ENCODE results near the gene ITGB5.
"Not testable (repeated sequence)": the region's sequence is repeated elsewhere in the genome, so short reads cannot be mapped to it uniquely, and the experiment has no call there.

Gene ITGB5

DNA sequence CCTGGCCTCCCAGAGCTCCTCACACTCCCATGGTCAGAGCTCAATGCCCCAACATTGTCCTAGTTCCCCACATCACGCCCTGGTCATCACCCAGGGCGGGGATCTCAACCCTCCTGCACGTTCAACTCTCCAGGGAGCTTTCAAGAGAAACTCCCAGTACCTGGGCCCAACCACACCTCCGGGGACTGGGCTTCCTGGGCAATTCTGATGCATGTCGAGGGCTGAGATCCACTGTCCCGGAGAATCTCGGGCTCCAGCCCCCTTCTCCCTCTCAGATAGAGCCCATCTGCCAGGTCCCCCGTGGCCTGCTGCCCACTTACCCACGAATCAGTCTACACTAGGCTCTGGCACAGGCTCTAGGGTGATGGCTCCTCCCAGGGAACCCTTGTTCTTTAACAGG lies 117.7 kb downstream of the ITGB5 start:
- no peak for DNase-seq

DNA sequence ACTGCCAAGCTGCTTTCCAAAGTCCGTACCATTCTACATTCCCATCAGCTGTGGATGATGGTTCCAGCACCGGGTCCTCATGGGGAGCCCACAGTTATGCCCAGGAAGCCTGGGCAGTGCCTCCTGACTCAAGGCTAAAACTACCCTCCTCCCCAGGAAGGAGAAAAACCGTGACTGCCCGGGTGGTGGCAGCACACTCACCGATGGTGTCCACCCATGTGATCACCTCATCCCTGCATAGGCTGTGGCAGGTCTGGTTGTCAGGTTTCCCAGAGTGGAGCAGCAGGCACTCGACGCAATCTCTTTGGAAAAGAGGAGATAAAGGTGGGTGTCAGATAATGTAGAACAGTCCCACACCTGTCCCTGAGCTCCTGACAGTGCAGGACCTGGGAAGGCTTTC lies 118.4 kb downstream of the ITGB5 start:
- no peak for DNase-seq

DNA sequence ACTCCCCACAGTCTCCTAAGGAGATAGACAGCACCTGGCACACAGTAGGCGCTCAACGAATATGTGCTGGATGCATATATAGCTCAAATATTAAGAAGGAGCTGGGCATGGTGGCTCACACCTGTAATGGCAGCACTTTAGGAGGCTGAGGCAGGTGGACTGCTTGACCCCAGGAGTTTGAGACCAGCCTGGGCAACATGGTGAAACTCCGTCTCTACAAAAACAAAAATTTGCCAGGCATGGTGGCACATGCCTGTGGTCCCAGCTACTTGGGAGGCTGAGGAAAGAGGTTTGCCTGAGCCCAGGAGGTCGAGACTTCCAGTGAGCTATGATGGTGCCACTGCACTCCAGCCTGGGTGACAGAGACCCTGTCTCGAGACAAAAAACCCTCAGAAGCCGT lies 119.5 kb downstream of the ITGB5 start:
- DNase-seq = no peak

DNA sequence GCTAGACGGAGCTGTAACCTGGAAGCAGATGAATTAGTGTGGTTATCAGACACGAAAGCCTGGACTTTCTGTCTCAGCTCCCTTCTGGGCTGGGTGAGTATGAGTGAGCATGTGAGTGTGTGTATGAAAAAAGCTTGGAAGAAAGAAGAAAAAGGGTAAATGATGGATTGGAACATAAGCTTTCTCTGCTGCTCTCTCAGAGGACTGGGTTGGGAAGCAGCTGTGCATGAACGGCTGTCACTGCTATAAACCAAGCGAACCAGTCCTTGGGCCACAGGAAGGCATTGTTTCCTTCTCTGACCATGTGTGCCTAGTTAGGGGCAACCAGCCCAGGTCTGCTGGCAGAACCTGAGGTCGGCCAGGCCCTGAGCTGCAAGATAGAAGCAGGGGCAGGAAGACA lies 119.9 kb downstream of the ITGB5 start:
- no peak for DNase-seq

DNA sequence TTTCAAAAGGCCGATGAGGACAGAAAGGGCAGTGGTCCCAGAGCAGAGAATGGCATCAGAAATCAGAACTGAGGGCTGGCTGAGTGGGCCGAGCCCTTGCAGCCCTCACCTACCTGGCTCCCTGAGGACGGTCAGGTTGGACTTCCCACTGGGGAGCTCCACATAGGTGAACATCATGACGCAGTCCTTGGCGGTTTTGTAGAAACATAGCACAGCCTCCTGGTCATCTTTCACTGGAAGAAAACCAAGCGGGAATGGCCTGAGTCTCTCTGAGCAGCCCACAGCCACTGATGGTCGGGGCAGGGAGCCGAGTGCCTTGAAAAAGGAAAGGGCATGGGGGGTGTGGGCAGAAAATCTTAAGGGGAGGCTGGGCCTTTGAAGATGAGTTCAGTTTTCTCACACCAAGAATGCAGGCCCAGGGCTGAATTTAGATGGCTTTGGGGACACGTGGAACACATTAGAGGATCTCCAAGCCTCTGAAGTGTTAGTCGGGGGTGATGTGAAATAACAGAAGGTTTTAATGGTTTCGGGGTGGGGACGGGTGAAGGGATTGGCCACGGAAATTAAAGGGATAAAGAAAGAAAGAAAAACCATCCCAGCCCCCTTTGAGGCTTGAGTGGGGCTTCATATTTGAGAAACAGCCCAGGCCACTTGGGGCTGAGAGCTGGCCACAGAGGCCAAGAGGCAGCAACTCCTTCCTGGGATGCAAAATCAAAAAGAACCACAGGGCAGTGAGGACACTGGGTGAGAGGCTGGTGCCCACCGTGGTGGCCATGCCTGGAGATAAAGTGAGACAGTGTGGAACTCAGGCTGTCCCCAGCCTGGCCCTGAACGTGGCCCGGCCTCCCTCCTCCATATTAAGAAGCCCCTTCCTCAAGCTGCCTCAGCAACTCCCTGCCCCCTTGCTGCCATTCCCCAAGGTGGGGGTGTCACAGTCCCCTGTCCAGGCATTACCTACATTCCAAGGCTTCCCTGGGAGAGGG lies 120.8 kb downstream of the ITGB5 start:
- DNase-seq = no peak

DNA sequence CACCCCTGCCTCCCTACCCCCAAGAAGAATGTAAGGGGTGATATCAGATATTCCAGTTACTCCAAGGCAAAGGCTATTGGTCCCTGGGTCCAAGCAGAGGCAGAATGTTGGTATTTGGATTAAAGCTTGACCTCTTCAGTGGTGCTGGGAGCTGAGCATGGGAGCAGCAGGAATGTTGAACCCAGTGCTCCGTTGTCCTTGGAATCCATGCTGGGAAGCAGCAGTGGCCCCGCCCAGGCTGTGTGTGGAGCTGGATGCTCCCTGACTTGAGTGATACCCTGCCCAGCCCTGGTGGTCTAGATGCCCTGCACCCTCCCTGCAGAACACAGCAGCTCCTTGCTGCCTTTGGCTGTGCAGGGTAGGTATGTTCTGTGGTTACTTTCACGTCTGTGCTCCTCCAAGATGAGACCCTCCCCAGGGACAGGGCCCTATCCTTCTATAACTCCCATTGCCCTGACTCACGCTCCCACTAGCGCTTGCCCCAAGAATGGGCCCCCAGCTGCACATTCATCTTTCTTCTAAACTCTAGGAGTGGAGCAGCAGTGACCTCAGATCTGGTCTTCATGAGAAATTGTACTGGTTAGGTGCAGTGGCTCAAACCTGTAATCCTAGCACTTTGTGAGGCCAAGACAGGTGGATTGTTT lies 121.8 kb downstream of the ITGB5 start:
- DNase-seq = no peak

DNA sequence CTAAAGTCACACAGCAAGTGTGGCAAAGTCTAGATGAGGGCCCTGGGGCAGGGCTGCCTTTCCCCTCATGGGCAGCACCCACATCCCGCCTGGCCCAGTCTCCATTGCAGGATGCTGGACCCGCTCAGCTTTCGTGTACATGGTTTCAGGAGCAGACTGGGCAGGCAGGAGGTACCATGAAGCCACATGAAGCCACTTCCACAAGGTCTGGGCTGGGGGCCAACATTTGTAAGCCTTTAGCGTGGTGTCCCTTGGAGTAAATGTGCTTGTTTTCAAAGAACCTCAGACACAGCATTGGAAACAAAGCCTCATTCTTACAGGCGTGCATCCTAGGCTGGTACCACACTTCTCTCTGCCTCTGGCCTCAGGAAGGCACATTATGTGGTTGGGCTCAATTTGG lies 122.4 kb downstream of the ITGB5 start:
- DNase-seq = no peak

DNA sequence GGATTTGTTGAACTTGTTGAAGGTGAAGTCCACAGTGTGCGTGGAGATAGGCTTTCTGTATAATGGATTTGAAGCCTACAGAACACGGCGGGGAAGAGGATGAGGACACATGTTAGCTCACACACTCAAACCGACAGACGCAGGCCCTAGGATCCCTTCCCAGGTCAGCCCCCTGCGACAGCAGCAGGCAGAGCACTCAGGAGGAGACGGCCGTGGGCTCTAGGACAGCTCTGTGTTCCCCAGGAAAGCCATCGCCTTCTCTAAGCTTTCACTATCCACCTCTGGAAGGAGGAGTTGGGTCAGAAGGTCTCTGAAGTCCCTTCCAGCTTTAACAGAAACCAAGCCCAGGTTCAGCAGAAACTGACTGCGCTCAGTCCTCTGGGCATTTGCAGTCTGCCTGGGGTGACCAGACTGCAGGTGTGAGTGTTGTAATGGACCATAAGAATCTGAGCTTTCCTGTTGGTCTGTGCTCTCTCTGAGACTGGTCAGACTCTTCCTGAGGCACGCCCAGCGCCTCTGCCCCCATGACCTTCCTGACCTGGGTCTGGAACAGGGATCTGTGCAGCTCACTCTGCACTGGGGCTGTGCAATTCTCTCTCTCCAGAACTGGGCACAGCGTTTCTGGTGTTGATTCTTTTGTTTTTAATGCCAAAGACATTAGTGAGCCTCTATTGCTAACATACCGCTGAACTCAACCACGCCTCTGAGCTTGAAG lies 123.4 kb downstream of the ITGB5 start:
- no peak for DNase-seq

DNA sequence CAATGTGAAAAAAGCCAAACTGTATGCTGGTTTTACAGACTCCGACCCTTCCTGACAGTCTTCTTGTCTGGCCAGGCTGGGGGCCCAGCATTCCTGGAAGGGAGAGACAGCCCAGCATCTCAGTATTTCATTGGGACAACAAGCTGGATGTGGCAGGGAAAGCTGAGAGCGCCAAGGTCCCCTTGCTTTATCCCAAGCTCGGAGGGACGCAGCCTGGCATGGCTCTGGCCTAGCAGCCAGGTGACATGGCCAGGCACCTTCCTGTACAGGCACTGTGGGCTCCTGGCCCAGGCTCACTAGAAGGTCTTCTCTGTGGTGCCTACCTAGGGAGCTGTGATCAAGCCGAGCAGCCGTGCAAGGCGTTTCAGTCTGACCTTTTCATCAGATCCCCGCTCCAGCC lies 124.0 kb downstream of the ITGB5 start:
- DNase-seq = no peak

DNA sequence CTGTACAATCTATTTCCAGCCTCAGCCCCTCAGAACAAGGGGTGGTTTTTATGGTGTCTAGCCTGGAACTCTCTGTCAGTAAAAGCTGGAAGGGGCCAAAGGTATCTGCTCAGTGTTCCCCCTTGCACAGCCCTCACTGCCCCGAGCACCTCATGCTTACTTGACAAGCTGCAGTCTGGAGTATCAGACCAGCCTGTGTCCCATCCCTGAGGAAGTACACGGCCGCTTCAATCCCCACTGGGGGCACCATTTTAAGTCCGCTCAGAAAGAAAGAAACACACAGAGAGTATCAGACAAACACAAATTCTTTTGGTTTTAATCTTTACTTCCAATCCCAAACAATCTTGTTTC lies 124.5 kb downstream of the ITGB5 start:
- no peak for DNase-seq

DNA sequence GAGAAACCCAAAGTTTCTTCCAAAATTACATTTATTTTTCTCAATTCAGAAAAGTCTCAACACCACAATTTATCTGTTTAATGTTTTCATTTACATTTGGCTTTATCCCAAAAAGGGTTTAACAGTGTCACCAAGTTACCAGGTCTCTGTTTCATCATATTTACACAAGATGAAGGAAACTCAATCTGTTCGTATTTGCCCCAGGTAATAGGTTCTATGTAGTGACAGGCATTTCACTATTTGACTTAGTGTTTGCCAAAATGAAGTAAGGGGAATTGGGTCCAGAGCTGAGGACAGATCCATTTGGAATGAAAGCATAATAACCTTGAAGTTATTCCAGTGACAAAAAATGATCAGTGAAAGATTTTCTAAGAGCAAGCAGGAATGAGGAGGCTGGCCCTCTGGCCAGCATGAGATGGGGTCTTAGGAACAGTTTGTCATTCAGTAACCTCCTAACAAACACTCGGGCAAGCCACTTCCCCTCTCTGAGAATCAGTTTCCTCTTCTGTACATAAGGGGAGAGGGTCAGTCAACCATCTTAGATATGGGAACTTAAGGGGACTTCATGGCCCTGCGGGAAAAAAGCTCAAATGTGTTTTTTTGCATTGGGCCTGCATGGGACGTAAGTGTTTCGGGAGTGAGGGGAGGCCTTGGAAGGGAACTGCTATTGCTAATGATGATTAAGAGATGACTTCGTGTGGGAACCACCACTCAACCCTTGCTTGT lies 125.1 kb downstream of the ITGB5 start:
- no peak for DNase-seq

DNA sequence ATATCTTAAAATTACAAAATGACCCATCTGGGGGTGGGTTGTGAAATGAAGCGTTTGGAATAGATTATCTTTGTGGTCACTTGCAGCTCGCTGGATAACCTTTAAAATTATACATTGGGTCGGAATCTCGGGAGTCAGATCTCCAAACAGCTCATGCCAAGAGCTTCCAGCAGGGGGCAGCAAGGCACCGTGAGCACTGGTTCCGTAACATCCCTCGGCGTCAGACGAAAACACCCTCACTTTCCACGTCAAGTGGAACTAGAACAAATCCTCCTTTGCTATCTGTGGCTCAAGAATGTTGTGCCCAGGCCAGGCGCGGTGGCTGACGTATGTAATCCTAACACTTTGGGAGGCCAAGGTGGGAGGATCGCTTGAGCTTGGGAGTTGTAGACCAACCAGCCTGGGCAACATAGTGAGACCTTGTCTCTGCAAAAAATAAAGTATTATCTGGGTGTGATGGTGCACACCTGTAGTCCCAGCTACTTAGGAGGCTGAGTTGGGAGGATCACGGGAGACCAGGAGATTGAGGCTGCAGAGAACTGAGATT lies 125.8 kb downstream of the ITGB5 start:
- peak; percentile 46 to 79 (median 67) for DNase-seq

DNA sequence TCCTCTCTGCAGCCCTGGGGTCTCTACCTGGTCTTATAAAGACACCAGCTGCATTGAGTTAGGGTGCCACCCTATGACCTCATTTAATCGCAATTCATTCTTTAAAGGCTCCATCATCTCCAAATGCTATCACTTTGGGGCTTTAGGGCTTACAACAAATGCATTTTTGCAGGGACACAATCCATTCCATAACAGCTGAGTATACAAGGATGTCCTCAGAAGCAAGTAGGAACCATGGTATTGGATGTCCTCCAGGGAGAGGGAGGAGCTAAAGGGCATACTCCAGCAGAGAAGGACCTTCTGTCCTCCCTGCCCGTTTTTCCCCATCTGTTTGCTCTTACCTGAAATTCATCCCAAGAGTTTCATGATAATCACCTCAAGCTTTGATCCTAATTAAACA lies 126.6 kb downstream of the ITGB5 start:
- DNase-seq = no peak

DNA sequence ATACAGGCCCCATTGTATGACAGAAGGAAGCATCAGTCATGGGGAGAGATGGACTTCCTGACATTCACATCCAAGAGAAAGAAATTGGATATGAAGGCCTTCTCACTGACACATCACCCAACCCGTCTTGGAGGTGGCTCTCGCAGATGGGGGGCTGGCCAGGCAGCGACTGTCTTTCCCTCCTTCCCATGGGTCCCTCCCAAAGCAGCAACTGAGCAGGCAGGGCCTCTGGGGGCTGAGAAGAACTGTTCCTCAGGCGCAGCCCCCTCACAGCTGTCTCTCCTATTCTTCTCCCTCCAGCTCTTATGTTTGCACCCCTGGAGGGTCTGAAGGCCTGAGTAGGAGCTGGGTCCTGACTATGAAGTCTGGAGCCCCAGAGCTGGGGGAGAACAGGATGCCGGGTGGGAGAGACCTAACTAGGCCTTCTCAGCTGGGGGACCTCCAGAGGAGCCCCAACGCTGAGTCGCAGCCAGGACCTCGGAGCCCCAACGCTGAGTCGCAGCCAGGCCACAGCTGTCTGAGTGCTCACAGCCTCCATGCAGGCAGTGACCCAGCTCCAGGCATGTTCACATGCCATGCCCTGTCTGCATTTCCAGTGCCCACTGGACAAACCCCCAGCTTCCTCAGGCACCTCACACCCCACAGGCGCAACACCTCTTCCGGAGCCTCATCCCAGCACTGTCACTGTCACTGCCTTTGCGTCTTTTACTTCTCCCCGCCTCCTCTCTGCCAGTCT lies 127.3 kb downstream of the ITGB5 start:
- DNase-seq = no peak

DNA sequence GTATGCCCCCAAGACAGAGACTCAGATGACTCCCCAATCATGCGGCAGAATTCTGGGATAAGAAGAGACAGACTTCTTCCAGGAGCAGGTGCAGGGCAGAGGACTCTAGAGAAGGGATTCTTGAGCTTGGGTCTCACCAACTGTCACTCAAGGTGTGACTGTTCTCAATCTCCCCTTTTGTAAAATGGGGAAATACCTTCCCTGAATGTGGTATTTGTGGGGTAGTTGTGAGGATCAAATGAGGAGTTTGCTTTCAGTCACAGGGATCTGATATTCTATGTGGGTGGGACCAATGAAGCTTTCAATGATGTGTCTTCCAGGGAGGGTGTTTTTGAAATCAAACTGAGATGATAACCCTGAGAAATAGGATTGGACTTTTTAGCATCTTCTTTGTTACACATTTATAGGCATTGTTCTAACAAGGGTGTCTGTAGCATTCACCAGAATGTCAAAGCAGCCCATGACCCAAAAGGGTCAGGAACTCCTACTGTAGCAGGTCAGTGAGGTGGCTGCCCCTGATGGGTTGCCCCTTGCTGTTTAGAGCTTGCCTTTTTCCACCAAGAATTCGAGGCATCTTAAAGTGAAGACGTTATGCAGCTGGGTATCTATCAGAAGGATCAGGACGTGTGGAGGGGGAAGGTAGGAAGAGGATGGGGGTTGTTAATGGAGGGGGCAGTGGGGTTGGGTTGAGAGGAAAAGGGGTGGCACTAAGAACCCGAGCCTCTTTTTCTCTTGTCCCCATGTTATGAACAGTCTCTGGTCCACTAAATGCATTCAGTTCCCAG lies 128.1 kb downstream of the ITGB5 start:
- no peak for DNase-seq

DNA sequence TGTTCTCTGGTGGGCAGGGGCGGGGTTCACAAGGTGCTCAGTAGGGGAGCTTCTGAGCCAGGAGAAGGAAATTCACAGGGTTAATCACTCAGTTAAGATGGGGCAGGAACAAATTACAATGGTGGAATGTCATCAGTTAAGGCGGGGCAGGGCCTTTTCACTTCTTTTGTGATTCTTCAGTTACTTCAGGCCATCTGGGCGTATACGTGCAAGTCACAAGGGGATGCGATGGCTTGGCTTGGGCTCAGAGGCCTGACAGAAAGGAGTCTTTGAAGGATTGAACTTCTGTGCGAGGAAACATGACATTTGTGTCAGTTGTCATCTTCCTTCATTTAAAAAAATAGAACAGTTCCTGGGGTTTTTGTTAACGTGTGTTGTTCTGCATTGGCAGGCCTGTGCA lies 129.2 kb downstream of the ITGB5 start:
- DNase-seq = not testable (repeated sequence)

DNA sequence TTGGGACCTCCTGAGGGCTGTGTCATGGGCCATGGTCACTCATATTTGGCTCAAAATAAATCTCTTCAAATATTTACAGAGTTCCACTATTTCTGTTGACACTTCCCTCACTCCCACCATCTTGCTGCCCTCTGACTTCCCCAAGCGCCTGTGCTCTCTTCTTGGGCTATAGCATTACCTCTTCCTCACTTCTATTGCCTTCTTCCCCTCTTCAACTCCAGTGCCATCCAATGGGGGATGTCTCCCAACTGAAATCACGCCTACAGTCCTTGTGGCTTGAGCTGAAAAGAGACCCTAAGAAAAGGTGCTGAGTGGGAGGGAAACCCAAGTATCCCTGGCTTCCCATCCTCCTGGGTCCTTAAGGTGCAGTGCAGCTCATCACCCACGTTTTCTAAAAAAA lies 135.1 kb downstream of the ITGB5 start:
- DNase-seq = no peak

DNA sequence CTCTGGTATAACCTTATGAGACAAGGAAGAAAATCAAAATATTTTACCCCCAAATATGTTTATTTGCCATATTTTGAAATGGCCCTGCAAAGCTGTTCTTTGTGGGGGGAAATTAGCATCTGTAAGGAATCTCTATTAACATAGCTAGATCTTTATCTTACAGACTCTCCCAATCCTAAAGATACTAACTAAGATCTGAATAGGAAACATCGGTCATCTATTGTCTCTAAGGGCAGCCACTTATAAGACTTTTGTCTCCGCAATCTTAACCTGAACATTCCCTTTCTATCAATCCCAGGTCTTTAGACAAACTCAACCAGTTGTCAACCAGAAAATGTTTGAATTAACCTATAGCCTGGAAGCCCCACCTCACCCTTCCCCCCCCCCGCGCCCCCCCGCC lies 135.7 kb downstream of the ITGB5 start:
- no peak for DNase-seq

DNA sequence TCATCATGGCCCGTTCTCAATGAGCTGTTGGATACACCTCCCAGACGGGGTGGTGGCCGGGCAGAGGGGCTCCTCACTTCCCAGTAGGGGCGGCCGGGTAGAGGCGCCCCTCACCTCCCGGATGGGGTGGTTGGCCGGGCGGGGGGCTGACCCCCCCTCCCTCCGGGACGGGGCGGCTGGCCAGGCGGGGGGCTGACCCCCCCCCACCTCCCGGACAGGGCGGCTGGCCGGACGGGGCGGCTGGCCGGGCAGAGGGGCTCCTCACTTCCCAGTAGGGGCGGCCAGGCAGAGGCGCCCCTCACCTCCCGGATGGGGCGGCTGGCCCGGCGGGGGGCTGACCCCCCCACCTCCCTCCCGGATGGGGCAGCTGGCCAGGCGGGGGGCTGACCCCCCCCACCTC lies 137.3 kb downstream of the ITGB5 start:
- not testable (repeated sequence) for DNase-seq

DNA sequence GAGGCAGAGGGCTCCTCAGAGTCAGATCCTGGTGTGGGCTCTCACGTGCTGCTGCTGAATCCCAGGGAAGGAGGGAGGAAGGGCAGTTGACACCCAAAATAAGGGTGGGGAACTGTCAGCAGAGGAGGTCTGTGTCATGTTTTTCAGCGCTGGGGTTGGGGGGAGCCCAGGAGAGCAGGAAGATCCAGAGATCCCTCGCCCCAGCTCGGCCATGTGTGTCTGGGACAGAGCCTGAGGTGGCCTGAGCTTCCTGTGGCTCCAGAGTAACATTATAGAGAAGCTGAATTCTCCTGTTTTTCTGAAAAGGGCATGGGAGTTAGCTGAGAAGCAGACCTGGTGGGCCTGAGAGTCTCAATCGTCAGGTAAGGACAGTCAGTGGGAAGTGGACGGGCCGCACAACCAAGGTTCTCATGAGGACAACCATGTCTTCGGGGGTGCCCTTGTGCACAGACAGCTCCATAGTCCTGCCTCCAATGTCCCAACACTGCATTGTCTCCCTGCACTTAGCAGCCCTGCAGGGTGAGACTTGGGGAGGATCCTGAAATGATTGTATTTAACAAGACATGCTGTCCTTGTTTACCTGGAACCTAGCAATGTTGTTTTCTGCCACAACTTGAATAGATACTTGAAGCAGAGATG lies 138.5 kb downstream of the ITGB5 start:
- DNase-seq = no peak
